ENCODE data around the gene CPAMD8.
"Not testable (repeated sequence)": the region's sequence is repeated elsewhere in the genome, so short reads cannot be mapped to it uniquely, and the experiment has no call there.

CPAMD8 gene

GRCh38 chr19:16876904-16877361 is 149.7 kb downstream of the CPAMD8 start:
- Mint-ChIP-seq H3K36me3 (ENCODE audit: low read depth) (peaks cover 96% of the 10 kb centered on the region), H3K27ac (no peak overlapping the region), H3K9me3 (peaks cover 38% of the 10 kb centered on the region), H3K4me1 (ENCODE audit: low read depth) (peaks cover 18% of the 10 kb centered on the region), H3K4me3 (no peak overlapping the region), H3K27me3 (no peaks in the 10 kb centered on the region)
- intact Hi-C loops (cut with micrococcal nuclease), result no loop called here

- no peaks in the 10 kb centered on the region for H3K27me3 Mint-ChIP-seq
- peaks cover 27% of the 10 kb centered on the region for H3K9me3 Mint-ChIP-seq
- H3K4me3 Mint-ChIP-seq, result no peak overlapping the region
- intact Hi-C loops (cut with micrococcal nuclease), result no loop called here
- H3K36me3 Mint-ChIP-seq (ENCODE audit: low read depth), result peaks cover 100% of the 10 kb centered on the region
- H3K27ac Mint-ChIP-seq, result no peak overlapping the region
- peaks cover 18% of the 10 kb centered on the region for H3K4me1 Mint-ChIP-seq (ENCODE audit: low read depth)
These were observed 150.7 kb downstream of the CPAMD8 start for GRCh38 chr19:16875584-16876555.

- peaks cover 18% of the 10 kb centered on the region for H3K4me1 Mint-ChIP-seq (ENCODE audit: low read depth)
- intact Hi-C loops (cut with micrococcal nuclease); H3K27me3 Mint-ChIP-seq; H3K4me3 Mint-ChIP-seq: not testable (repeated sequence)
- peaks cover 100% of the 10 kb centered on the region for H3K36me3 Mint-ChIP-seq (ENCODE audit: low read depth)
- H3K27ac Mint-ChIP-seq, result peak overlapping the region; percentile 54
- H3K9me3 Mint-ChIP-seq, result peaks cover 18% of the 10 kb centered on the region
These were observed 151.7 kb downstream of the CPAMD8 start for GRCh38 chr19:16874978-16875299.

GRCh38 chr19:16874250-16874977 is 152.2 kb downstream of the CPAMD8 start:
- peaks cover 16% of the 10 kb centered on the region for H3K9me3 Mint-ChIP-seq

GRCh38 chr19:16873594-16873993 is 153.0 kb downstream of the CPAMD8 start:
- intact Hi-C loops (cut with micrococcal nuclease), result no loop called here
- Mint-ChIP-seq H3K27ac (no peak overlapping the region), H3K27me3 (no peaks in the 10 kb centered on the region), H3K9me3 (peaks cover 16% of the 10 kb centered on the region), H3K4me1 (ENCODE audit: low read depth) (peaks cover 18% of the 10 kb centered on the region), H3K4me3 (no peak overlapping the region), H3K36me3 (ENCODE audit: low read depth) (peaks cover 100% of the 10 kb centered on the region)

More at GRCh38 chr19:16874250-16874977, 152.2 kb downstream of the CPAMD8 start:
- H3K4me1 Mint-ChIP-seq (ENCODE audit: low read depth), result peaks cover 18% of the 10 kb centered on the region
- peaks cover 100% of the 10 kb centered on the region for H3K36me3 Mint-ChIP-seq (ENCODE audit: low read depth)
- peak overlapping the region; percentile 54 for H3K27ac Mint-ChIP-seq
- intact Hi-C loops (cut with micrococcal nuclease), result no loop called here
- no peak overlapping the region for H3K4me3 Mint-ChIP-seq
- H3K27me3 Mint-ChIP-seq, result no peaks in the 10 kb centered on the region

- H3K4me3 Mint-ChIP-seq, result no peak overlapping the region
- H3K27ac Mint-ChIP-seq, result no peak overlapping the region
- intact Hi-C loops (cut with micrococcal nuclease), result no loop called here
- peaks cover 18% of the 10 kb centered on the region for H3K4me1 Mint-ChIP-seq (ENCODE audit: low read depth)
- H3K27me3 Mint-ChIP-seq, result no peaks in the 10 kb centered on the region
- H3K36me3 Mint-ChIP-seq (ENCODE audit: low read depth), result peaks cover 100% of the 10 kb centered on the region
- peaks cover 16% of the 10 kb centered on the region for H3K9me3 Mint-ChIP-seq
These were observed 153.9 kb downstream of the CPAMD8 start for GRCh38 chr19:16872728-16873127.

- Mint-ChIP-seq H3K27ac (no peak overlapping the region), H3K9me3 (peaks cover 16% of the 10 kb centered on the region), H3K36me3 (ENCODE audit: low read depth) (peaks cover 100% of the 10 kb centered on the region), H3K4me1 (ENCODE audit: low read depth) (peaks cover 15% of the 10 kb centered on the region), H3K4me3 (no peak overlapping the region), H3K27me3 (no peaks in the 10 kb centered on the region)
- intact Hi-C loops (cut with micrococcal nuclease), result no loop called here
These were observed 154.7 kb downstream of the CPAMD8 start for GRCh38 chr19:16871871-16872270.

GRCh38 chr19:16869331-16869972 is 157.2 kb downstream of the CPAMD8 start:
- Mint-ChIP-seq H3K36me3 (ENCODE audit: low read depth) (peaks cover 100% of the 10 kb centered on the region), H3K9me3 (peaks cover 7% of the 10 kb centered on the region), H3K27ac (no peak overlapping the region), H3K4me1 (ENCODE audit: low read depth) (peaks cover 5% of the 10 kb centered on the region), H3K27me3 (no peaks in the 10 kb centered on the region), H3K4me3 (no peak overlapping the region)
- intact Hi-C loops (cut with micrococcal nuclease), result no loop called here

GRCh38 chr19:16868423-16869130 is 158.0 kb downstream of the CPAMD8 start:
- Mint-ChIP-seq H3K36me3 (ENCODE audit: low read depth) (peaks cover 100% of the 10 kb centered on the region), H3K9me3 (no peaks in the 10 kb centered on the region), H3K27me3 (no peaks in the 10 kb centered on the region), H3K27ac (no peak overlapping the region), H3K4me3 (no peak overlapping the region), H3K4me1 (ENCODE audit: low read depth) (peaks cover 3% of the 10 kb centered on the region)
- intact Hi-C loops (cut with micrococcal nuclease), result no loop called here

- Mint-ChIP-seq H3K27me3 (no peaks in the 10 kb centered on the region), H3K36me3 (ENCODE audit: low read depth) (peaks cover 96% of the 10 kb centered on the region)
These were observed 159.4 kb downstream of the CPAMD8 start for GRCh38 chr19:16867211-16867610.

GRCh38 chr19:16862826-16863415 is 163.7 kb downstream of the CPAMD8 start:
- H3K27me3 Mint-ChIP-seq, result peaks cover 3% of the 10 kb centered on the region
- H3K4me3 Mint-ChIP-seq, result peak overlapping the region; percentile 2
- peak overlapping the region; percentile 66 for H3K27ac Mint-ChIP-seq
- H3K9me3 Mint-ChIP-seq, result no peaks in the 10 kb centered on the region
- peaks cover 21% of the 10 kb centered on the region for H3K4me1 Mint-ChIP-seq (ENCODE audit: low read depth)
- peaks cover 93% of the 10 kb centered on the region for H3K36me3 Mint-ChIP-seq (ENCODE audit: low read depth)
- intact Hi-C loops (cut with micrococcal nuclease), result no loop called here

More at GRCh38 chr19:16867211-16867610, 159.4 kb downstream of the CPAMD8 start:
- intact Hi-C loops (cut with micrococcal nuclease), result no loop called here
- peaks cover 17% of the 10 kb centered on the region for H3K4me1 Mint-ChIP-seq (ENCODE audit: low read depth)
- H3K4me3 Mint-ChIP-seq, result no peak overlapping the region
- no peak overlapping the region for H3K27ac Mint-ChIP-seq
- H3K9me3 Mint-ChIP-seq, result no peaks in the 10 kb centered on the region

GRCh38 chr19:16861834-16862233 is 164.8 kb downstream of the CPAMD8 start:
- Mint-ChIP-seq H3K9me3 (no peaks in the 10 kb centered on the region), H3K4me1 (ENCODE audit: low read depth) (peaks cover 21% of the 10 kb centered on the region), H3K36me3 (ENCODE audit: low read depth) (peaks cover 92% of the 10 kb centered on the region), H3K4me3 (no peak overlapping the region), H3K27me3 (peaks cover 3% of the 10 kb centered on the region), H3K27ac (no peak overlapping the region)
- intact Hi-C loops (cut with micrococcal nuclease), result no loop called here

GRCh38 chr19:16861011-16861410 is 165.6 kb downstream of the CPAMD8 start:
- Mint-ChIP-seq H3K36me3 (ENCODE audit: low read depth) (peaks cover 92% of the 10 kb centered on the region), H3K4me1 (ENCODE audit: low read depth) (peaks cover 21% of the 10 kb centered on the region), H3K27me3 (peaks cover 3% of the 10 kb centered on the region), H3K27ac (no peak overlapping the region), H3K9me3 (no peaks in the 10 kb centered on the region), H3K4me3 (no peak overlapping the region)
- intact Hi-C loops (cut with micrococcal nuclease), result no loop called here

Measured in dendritic cell treated with granulocyte-macrophage colony-stimulating factor and Interleukin-4, amounts not matched to agents 40 ng/mL and 50 ng/mL, for 4 days (primary cell).